IPS-NIHi11 (cell line): ENCODE data around the gene PKD2L2.
"Not testable (repeated sequence)": the region's sequence is repeated elsewhere in the genome, so short reads cannot be mapped to it uniquely, and the experiment has no call there.

Experiments used
- DNase-seq: peaks from one replicate; pipeline ENCODE4 v3.0.0; 2012; ENCODE audit warnings: mixed read lengths, low spot score

PKD2L2 gene

DNA sequence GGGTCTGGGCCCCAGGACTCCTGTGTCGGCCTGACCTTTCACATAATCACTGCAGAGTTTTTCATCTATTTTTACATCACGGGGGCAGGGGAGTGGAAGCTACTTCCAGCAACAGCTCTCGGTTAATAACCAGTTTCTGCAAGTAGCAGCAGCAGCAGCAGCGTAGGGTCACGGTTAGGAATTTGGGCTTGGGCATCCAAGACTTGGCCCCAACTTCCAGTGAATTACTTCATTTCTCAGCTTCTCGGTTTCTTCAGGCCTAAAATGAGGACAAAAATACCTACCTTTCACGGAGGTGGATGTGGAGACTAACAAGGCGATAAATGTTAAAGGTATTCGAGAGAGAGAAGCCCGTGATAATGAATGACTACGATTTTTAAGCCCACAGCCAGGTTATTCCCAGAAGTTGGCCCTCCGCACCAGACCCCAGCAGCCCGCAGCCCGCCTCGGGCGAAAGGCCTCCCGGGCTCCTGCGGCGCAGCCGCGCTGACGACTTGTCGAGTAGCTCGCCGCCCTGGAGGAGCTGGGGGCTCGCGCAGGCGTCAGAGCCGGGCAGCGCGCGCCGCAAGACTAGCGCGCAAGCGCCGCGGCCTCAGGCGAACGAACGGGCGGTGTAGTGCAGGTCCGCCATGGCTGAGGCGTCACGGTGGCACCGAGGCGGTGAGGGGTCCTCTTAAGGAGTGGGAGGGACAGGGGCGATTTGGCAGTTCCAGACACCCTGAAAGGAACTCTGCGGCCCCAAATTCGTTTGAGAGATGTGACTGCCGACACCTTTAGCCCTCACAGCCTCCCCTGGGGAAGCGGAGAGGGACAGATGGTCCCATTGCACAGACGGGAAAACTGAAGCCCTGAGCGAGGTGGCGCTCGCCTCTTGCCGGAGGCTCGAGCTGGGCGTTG lies at the start of gene PKD2L2:
TSS of gene PKD2L2 (plus strand) at position 595 of the 897 bp plus-strand sequence. CDS start at position 630, 35 bp downstream.
- DNase-seq, result peak; percentile 76

DNA sequence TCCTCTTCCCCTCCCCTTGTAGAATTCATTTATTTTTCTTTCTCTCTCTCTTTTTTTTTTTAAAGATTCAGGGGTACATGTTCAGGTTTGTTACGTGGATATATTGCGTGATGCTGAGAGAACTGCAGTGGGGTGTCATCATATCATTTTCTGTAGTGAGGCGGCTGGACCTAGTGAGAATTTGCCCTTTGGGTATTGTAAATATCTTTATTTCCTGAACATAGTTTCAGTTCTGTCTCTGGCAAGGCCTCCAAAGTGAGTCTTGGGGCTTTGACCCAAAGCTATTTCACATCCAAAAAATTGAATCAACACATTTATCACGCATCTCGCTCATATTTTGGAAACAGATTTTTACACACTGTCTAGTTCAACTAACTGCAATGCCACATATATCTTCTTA lies 47.0 kb upstream of the PKD2L2 start:
- DNase-seq, result no peak

DNA sequence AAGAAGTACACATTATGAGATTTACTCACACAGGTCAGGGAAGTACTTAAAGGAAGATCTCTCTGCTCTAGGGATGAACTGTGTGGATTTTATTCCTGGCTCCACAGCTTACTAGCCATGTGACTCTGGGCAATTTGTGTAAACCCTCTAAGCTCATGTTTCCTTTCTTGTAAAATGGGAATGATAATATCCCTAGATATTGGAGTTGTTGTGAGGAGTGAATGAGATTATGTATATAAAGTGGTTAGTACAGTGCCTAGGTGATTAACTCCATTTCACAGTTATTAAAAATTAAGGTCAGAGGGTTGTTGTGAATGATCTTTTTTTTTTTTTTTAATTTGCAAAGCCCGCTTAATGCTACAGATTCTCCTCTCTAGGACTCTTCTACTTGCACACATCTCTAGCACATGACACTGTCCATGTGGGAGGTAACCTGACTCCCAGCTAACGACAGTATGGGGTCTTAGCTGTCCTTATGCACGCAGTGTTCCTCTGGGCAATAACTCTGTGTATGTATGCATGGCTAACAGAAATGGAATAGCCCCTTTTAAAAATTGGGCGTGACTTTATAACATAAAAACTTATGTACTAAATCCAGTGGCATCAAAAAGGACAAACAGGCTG lies 45.5 kb upstream of the PKD2L2 start:
- DNase-seq, result no peak

DNA sequence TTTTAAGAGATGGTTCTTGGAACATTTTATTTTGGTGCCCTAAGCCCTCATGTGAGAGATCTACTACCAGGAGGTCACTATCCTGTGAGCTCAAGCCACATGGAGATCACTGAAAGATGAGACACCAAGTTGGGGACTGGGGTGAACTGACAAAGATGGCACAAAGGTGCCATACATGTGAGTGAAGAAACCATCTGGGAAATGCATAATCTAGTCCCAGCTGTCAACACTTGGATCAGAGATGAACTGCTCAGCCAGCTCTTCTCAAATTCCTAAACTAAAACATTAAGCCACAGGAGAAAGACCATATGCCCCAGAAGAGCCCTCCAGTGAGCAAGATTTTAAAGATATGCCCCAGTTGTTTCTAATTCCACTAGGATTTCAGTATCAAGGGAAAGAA lies 43.8 kb upstream of the PKD2L2 start:
- DNase-seq, result no peak

GRCh38 chr5:137847687-137848086 lies 41.6 kb upstream of the PKD2L2 start:
- DNase-seq, result no peak

DNA sequence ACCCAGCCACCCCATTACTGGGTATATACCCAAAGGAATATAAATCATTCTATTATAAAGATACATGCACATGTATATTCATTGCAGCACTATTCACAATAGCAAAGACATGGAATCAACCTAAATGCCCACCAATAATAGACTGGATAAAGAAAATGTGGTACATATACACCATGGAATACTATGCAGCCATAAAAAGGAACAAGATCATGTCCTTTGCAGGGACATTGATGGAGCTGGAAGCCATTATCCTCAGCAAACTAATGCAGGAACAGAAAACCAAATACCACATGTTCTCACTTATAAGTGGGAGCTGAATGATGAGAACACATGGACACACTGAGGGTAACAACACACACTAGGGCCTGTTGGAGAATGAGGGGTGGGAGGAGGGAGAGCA lies 36.1 kb upstream of the PKD2L2 start:
- not testable (repeated sequence) for DNase-seq

DNA sequence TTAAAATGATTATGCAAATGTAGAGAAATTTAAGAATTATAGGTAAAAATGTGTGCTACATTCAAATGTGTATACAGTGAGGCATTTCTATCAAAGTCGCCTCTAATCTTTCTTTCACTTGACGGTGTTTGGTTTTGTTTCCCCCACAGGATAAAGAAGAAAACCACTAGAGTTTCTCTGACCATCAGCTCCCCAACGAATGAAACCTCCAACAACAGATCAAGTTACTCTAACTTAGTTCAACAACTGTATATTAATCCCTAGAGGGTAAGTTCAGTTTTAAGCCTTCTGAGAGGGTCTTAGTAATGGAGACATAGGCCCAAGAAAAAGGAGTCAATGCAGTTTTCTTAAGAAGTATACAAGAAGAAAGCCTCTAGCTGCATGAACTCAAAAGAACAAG lies 33.1 kb upstream of the PKD2L2 start:
- no peak for DNase-seq

GRCh38 chr5:137856916-137857862 lies 32.1 kb upstream of the PKD2L2 start:
- no peak for DNase-seq

DNA sequence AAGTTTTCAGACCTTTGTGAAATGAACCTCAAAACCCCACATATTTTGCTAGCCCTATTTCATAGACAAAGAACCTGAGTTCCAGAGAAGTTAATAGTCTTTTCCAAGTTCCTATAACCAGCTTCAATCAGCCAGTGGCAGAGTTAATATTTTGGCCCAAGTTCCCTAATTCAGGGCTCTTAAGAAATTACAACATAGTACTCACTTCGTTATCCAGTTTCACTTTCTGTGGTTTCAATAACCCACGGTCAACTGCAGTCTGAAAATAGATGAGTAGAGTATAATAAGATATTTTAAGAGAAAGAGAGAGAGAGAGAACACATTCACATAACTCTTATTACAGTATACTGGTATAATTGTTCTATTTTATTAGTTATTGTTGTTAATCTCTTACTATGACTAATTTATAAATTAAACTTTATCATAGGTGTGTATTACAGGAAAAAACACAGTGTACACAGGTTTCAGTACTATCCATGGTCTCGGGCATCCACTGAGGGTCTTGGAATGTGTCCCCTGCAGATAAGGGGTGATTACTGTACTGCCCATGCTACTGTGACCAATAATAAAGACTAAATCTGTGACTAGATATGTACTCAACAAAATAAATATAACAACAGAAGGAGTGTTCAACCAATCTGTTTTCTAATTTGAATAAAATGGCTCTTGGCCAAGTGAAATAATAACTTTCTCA lies 30.9 kb upstream of the PKD2L2 start:
- no peak for DNase-seq

DNA sequence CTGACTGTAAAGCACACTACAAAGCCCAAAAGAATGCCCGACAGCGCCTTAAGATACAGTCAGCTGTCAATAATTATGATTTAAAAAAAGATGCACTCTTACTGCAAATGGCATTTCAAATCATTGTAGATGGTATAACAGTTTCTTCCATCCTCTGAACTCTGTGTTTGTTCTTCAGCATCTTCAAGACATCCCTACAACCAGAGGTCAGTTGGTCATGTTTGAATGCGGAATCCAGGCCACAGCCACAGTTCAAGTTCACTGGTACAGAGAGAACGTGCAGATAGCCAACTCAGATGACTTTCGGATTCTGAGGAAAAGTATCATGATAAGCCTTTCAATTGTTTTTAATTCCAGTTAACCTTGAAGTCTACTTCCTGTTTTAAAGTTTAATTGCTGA lies 30.3 kb upstream of the PKD2L2 start:
- DNase-seq, result no peak

GRCh38 chr5:137862251-137862650 lies 27.0 kb upstream of the PKD2L2 start:
- DNase-seq, result no peak

- DNase-seq, result not testable (repeated sequence)
Observed at GRCh38 chr5:137863653-137864052, 25.6 kb upstream of the PKD2L2 start.

DNA sequence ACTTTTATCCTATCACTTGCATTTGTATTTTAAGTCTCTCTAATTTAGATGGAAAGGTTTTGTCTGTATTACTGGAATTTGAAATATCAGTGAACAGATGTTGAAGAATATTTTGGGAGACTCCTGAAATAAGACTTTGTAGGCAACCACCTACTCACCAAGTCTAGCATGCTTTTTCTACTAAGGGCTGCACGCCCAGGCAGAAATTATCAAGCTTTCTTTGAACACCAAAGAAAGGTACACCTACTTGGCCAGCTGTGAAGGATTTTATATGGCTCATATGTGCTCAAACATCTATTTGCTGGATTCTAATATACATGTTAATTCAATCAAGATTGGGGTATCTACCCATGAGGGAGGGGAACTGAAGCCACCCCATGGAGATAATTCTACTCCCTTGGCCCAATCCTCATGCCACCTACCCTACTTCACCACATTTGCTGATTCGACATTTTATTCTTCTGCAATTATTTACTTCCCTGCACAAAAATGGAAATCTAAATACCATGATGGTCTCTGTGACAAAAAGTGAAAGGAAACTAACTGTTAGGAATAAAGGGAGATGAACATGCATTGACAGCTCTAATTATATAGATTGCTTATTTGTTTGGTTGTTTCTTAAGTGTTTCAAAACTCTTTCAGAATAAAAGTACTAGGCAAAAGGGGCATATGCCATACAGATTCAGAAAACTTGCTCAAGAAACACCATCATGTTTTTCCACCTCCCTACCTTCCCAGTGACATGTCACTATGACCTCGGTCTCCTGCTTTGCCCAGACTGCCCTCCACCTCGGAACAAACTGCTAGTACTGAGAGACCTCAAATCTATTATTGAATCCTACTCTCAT lies 22.5 kb upstream of the PKD2L2 start:
- no peak for DNase-seq

- DNase-seq, result no peak
Observed at GRCh38 chr5:137867664-137868063, 21.6 kb upstream of the PKD2L2 start, which contains the start of gene MYOT. MYOT (plus strand) TSS chr5:137867860; CDS start chr5:137870652, 2,792 bp downstream.

DNA sequence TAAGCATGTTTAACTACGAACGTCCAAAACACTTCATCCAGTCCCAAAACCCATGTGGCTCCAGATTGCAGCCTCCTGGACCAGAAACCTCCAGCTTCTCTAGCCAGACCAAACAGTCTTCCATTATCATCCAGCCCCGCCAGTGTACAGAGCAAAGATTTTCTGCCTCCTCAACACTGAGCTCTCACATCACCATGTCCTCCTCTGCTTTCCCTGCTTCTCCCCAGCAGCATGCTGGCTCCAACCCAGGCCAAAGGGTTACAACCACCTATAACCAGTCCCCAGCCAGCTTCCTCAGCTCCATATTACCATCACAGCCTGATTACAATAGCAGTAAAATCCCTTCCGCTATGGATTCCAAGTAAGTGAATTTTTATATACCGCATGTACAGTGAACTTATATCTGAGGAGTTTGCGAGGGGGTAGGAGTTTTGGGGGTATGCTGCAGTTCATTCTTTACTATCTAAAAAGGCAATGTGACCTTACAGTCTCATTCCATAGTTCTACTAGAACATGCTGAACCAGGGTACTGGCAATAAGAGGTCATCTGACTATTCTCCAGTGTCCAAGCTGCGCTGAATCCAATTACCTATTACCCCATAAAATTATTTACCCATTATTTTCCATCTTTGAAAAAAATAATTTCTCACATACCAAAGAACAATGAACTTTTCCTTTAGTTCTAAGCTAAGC lies 18.5 kb upstream of the PKD2L2 start:
- DNase-seq, result no peak

- DNase-seq, result no peak
Observed at GRCh38 chr5:137871571-137871970, 17.7 kb upstream of the PKD2L2 start.

DNA sequence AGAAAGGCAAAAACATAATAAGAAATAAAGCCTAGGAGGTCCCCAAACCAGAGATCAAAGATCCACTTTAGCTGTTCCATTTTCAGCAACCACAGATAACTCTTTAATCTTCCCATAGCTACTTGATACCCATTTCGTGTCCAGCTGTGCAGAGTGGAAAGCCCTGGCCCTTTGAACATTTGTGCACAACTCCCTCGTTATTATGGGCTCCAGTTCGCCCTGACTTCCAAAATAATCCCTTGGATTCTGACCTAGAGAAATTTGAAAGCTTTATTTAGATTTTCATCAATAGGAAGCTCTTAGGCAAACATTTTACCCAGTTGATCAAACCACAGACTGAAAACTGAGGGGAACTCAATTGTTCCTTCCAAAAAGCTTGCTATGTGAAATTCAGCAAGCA lies 16.8 kb upstream of the PKD2L2 start:
- DNase-seq, result no peak

- no peak for DNase-seq
Observed at GRCh38 chr5:137876101-137876500, 13.2 kb upstream of the PKD2L2 start.

- DNase-seq, result no peak
Observed at GRCh38 chr5:137880313-137880712, 8.9 kb upstream of the PKD2L2 start.

DNA sequence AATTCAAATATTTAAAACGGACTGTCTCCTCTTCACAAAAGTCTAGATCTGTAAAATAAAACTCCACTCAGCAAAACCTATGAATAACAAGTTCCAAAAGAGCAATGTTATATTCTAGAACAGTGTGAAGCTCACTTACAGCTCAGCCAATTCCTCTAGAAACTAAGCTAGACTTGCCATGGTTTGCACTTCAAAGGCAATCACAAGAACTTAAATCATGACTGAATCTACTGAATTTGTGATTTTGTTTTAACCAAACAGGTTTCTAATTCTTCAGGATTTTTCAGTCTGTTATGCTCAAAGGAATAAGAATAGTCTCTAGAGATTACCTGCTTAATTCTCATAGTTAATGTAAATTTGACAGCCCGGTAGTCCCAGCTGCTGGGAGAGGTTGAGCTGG lies 1.4 kb upstream of the PKD2L2 start:
- DNase-seq, result no peak
